NCI-H2107 treated with DMSO at 0.1 percent for 48 hours (cell line): ENCODE results near the gene XRCC1.
"Not testable (repeated sequence)": the region's sequence is repeated elsewhere in the genome, so short reads cannot be mapped to it uniquely, and the experiment has no call there.

Experiments
- DNase-seq: peaks from one replicate; lab custom pipeline; 2025; ENCODE audit not compliant: unreplicated experiment; lab: John Stamatoyannopoulos, UW

Gene XRCC1

GRCh38 chr19:43524922-43525835, 50.1 kb downstream of the XRCC1 start:
- DNase-seq = no peak

GRCh38 chr19:43523696-43524095, 51.6 kb downstream of the XRCC1 start:
- DNase-seq = not testable (repeated sequence)

GRCh38 chr19:43522929-43523328, 52.4 kb downstream of the XRCC1 start:
- DNase-seq = no peak

GRCh38 chr19:43519436-43520088, 55.8 kb downstream of the XRCC1 start:
- DNase-seq = peak; percentile 29

GRCh38 chr19:43518051-43518450, 57.3 kb downstream of the XRCC1 start:
- no peak for DNase-seq

GRCh38 chr19:43512399-43512798, 62.9 kb downstream of the XRCC1 start:
- DNase-seq = not testable (repeated sequence)

GRCh38 chr19:43511324-43511723, 64.0 kb downstream of the XRCC1 start:
- DNase-seq = no peak

GRCh38 chr19:43510713-43511112, 64.6 kb downstream of the XRCC1 start:
- DNase-seq = no peak

- DNase-seq = no peak
Observed at GRCh38 chr19:43507880-43508279, 67.4 kb downstream of the XRCC1 start.

- no peak for DNase-seq
Observed at GRCh38 chr19:43506629-43507028, 68.7 kb downstream of the XRCC1 start.

GRCh38 chr19:43505941-43506340, 69.4 kb downstream of the XRCC1 start:
- no peak for DNase-seq

GRCh38 chr19:43505186-43505456, 70.2 kb downstream of the XRCC1 start:
- no peak for DNase-seq

GRCh38 chr19:43504426-43505185, 70.7 kb downstream of the XRCC1 start, which contains the start of gene PHLDB3:
Gene PHLDB3, minus strand, starts transcription at chr19:43504746. Its CDS starts 628 bp downstream, at chr19:43504118.
- no peak for DNase-seq

- no peak for DNase-seq
Observed at GRCh38 chr19:43503501-43504425, 71.6 kb downstream of the XRCC1 start.

- DNase-seq = no peak
Observed at GRCh38 chr19:43502419-43502976, 72.8 kb downstream of the XRCC1 start.

- no peak for DNase-seq
Observed at GRCh38 chr19:43501661-43502418, 73.5 kb downstream of the XRCC1 start.

- no peak for DNase-seq
Observed at GRCh38 chr19:43499042-43499441, 76.3 kb downstream of the XRCC1 start.

- no peak for DNase-seq
Observed at GRCh38 chr19:43498233-43498842, 77.0 kb downstream of the XRCC1 start.

GRCh38 chr19:43496960-43497359, 78.4 kb downstream of the XRCC1 start:
- no peak for DNase-seq
